Measurements from ENCODE around the gene ARMC9. TPM values are rescaled to one million over a fixed set of nuclear protein-coding genes. Genes with fewer than 3 reads are reported as not detected.
"Not testable (repeated sequence)": the region's sequence is repeated elsewhere in the genome, so short reads cannot be mapped to it uniquely, and the experiment has no call there.

Gene ARMC9
- total RNA-seq, 4 donors from 2014 or later, result 2.8 to 15.9 (median 6.6) TPM

DNA sequence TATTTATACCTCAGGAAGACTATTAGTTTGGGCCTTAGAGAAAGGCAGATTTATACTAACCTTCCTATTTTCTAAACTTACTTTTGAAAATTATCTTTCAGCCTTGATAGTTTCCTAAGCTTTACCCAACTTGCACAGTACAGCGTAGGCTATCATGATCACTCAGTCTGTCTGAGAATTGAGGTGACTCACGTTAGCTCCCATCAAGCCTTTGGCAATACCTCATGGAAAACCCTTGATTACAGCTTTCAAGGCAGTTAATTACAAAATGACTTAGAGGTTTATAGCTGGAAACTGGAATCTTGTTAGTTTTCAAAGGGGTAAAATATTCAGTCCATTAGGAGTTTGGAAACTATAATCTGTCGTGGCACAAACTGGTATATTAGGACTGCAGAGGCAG, 26.4 kb upstream of the ARMC9 start:
- peak; percentile 92 for ATAC-seq (ENCODE audit: low FRiP score)
- DNase-seq (ENCODE audit: low spot score), result no peak
- TF ChIP-seq, protein P1, sequence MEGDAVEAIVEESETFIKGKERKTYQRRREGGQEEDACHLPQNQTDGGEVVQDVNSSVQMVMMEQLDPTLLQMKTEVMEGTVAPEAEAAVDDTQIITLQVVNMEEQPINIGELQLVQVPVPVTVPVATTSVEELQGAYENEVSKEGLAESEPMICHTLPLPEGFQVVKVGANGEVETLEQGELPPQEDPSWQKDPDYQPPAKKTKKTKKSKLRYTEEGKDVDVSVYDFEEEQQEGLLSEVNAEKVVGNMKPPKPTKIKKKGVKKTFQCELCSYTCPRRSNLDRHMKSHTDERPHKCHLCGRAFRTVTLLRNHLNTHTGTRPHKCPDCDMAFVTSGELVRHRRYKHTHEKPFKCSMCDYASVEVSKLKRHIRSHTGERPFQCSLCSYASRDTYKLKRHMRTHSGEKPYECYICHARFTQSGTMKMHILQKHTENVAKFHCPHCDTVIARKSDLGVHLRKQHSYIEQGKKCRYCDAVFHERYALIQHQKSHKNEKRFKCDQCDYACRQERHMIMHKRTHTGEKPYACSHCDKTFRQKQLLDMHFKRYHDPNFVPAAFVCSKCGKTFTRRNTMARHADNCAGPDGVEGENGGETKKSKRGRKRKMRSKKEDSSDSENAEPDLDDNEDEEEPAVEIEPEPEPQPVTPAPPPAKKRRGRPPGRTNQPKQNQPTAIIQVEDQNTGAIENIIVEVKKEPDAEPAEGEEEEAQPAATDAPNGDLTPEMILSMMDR (IDR thresholded peaks at IDR 0.05), result no peak

DNA sequence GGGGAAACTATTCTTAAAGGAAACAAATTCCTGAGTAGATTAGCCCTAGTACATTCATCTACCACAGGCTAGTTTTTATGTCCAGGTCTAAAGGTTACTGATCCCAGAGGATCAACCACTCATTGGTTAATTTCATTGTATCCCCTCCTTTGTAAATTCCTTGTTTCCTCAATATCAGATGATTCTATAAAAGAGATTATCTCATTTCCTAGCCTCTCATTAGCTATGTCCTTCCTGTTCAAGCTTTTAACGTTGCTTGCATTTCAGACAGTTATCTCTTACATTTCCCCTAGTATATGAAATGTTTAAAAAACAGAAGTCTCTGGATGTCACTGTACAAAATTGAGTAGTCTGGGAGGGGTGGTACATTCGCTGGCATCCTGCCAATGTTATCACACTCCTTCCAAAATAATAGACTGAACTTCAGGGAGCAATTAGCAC, 24.2 kb upstream of the ARMC9 start:
- ATAC-seq (ENCODE audit: low FRiP score) (no peak), DNase-seq (ENCODE audit: low spot score) (no peak)
- TF ChIP-seq, protein P1 (IDR thresholded peaks at IDR 0.05), result no peak

DNA sequence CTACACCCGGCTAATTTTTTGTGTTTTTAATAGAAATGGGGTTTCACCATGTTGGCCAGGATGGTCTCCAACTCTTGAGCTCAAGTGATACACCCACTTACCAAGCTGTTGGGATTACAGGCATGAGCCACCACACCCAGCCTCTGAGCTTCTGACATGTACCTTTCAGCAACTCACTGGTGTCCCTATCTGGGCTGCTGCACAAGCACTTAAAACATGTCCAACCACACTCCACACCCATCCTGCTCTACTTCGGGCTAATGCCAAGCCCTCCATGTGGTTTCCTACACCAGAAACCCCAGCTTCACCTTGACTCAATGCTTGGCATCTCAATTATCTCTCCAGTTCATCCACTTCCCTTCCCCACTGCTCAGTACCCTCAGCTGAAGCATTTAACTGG, 22.4 kb upstream of the ARMC9 start:
- ATAC-seq (ENCODE audit: low FRiP score) (no peak), DNase-seq (ENCODE audit: low spot score) (no peak)
- TF ChIP-seq, protein P1 (IDR thresholded peaks at IDR 0.05), result no peak

DNA sequence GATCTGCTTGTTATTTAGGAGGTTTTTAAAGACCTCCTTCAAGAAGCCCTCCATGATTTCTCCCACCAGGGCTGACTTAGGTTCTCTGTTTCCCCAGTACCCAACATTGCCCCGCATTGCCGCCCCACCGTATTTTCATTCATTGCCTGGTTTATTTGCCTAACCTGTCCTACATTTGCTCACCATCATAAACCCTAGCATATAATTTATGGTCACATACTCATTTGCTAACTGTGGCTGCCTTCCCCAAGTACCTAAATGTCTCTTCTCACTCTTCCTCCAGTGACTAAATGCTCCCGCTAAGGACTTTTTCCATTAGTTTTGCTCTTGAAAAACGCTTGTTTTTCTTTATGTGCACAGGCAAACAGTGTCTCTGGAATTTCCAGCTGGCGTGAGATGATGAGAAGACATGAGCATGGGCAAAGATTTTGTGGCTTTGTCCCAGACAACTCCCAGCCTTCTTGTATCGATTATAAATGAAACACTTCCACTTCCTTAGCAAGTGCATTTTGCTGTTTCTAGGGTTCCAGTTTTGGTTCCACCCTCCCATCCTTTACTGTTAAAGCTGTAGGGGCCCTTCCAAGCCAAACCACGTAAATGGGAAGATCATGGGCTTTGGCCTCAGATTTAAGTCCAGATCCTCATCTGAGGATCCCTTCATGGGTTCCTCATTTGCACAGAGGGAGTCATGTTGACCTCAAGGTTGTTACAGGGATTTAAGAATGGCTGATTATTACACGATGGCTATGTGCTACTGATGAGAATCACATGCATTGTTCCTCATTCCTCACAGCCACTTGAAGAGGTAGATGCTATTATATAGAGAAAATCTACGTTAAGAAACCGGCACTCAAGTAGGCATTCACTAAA, 21.0 kb upstream of the ARMC9 start:
- DNase-seq (ENCODE audit: low spot score), result no peak
- TF ChIP-seq, protein P1 (IDR thresholded peaks at IDR 0.05), result no peak
- ATAC-seq (ENCODE audit: low FRiP score), result no peak

DNA sequence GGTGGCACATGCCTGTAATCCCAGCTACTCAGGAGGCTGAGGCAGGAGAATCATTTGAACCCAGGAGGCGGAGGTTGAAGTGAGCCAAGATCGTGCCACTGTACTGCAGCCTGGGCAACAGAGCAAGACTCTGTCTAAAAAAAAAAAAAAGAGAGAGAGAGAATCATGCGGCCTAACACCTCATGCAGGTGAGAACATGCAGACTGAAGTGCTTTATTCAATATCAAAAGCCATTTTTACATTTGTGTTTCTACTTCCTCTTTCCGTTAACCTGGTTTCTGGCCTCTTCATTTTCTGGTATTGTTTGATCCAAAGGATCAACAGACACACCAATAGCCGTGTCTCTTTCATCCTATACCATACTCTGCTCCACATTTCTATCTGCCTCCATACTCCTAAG, 19.6 kb upstream of the ARMC9 start:
- DNase-seq (ENCODE audit: low spot score); ATAC-seq (ENCODE audit: low FRiP score): not testable (repeated sequence)

DNA sequence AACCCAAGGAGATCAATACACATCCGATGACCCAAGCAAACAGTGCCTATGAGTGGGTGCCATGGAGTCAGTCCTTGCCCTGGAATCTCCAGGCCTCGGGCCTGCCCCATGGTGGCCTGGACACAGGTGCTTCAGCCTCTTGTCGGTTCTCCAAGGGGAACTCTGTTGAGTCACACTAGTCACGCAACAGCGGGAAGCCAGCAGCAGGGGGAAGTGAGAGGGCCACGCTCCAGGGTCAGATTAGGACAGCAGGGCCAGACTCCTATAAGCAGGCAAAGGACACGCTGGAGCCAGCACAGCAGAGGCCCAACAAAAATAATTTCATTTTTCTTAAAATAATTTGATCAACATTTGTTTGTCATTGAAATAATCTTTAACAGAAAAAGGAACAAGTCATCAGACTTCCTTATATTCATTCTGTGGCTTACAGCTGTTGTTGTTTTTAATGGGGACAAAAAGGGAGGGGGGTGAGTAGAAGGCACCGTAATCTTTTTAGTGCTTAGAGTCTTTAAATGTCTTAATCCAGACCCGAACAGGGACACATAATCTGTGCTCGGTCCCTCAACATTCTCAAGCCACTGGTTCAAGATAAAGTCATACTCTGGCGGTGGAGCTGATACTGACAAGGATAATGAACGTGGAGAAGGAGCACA, 16.4 kb upstream of the ARMC9 start:
- DNase-seq (ENCODE audit: low spot score) (no peak), ATAC-seq (ENCODE audit: low FRiP score) (peak; percentile 33)
- TF ChIP-seq, protein P1 (IDR thresholded peaks at IDR 0.05), result no peak

DNA sequence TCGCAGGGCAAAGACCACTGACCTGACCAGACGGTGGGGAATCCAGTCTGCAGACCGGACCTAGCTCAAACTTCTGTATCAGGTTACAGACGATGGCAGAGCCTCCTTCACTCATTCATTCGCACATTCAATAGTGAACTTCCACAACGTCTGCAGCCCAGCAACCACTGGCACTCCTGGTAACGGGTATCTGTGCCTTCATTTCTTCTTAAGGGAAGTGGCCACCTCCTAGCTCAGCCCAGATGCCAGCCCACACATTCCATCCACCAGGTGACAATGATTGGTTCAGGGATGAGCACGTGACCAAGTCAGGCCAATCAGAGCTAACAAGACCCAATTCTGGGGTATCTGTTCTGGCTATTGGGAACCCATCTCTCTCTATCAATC, 15.9 kb upstream of the ARMC9 start:
- TF ChIP-seq, protein P1 (IDR thresholded peaks at IDR 0.05), result no peak
- DNase-seq (ENCODE audit: low spot score) (no peak), ATAC-seq (ENCODE audit: low FRiP score) (no peak)

All from omental fat pad (tissue), 4 donors.